Right renal pelvis (tissue), 4 donors: Measurements from ENCODE around the gene KRT77. TPM values are rescaled to one million over a fixed set of nuclear protein-coding genes. Genes with fewer than 3 reads are reported as not detected.

Source experiments
- polyA plus RNA-seq, 4 donors: library from polyadenylated mRNA; unstranded; fragments of 120-200 nt; gene quantifications; one replicate each; pipeline ENCODE4 v1.2.1, GENCODE V29; 2013; ENCODE audit not compliant: insufficient read length in 4 of 4

Gene KRT77
- polyA plus RNA-seq, 4 donors: not detected

Other genes with a start within 250 kb of the KRT77 start
- not detected for gene KRT6C, start 229.7 kb downstream of the KRT77 start, polyA plus RNA-seq
- under 1 TPM in 1 of 4 donors, not detected in 3; 0.10 TPM for gene KRT6A, start 210.3 kb downstream of the KRT77 start, polyA plus RNA-seq
- 1 to 10 TPM in 2 of 4 donors, under 1 TPM in 2; 0.28 to 1.9 (median 0.98) TPM for gene KRT5, start 183.1 kb downstream of the KRT77 start, polyA plus RNA-seq
- gene KRT71, start 150.4 kb downstream of the KRT77 start, polyA plus RNA-seq: not detected
- gene KRT74, start 129.7 kb downstream of the KRT77 start, polyA plus RNA-seq: not detected
- under 1 TPM in 1 of 4 donors, not detected in 3; 0.11 TPM for gene KRT72, start 102.1 kb downstream of the KRT77 start, polyA plus RNA-seq
- gene KRT73, start 85.0 kb downstream of the KRT77 start, polyA plus RNA-seq: not detected
- gene KRT2, start 51.3 kb downstream of the KRT77 start, polyA plus RNA-seq: not detected
- under 1 TPM; 0.07 to 0.43 (median 0.29) TPM for gene KRT1, start 23.1 kb downstream of the KRT77 start, polyA plus RNA-seq
- not detected for gene KRT76, start 73.8 kb upstream of the KRT77 start, polyA plus RNA-seq
- gene KRT3, start 92.6 kb upstream of the KRT77 start, polyA plus RNA-seq: not detected
- gene KRT4, start 110.6 kb upstream of the KRT77 start, polyA plus RNA-seq: under 1 TPM; 0.28 to 0.58 (median 0.34) TPM
- not detected for gene KRT79, start 130.8 kb upstream of the KRT77 start, polyA plus RNA-seq
- under 1 TPM in 1 of 4 donors, not detected in 3; 0.05 TPM for gene KRT78, start 145.5 kb upstream of the KRT77 start, polyA plus RNA-seq
- gene KRT8, start 201.6 kb upstream of the KRT77 start, polyA plus RNA-seq: 100 to 1,000 TPM; 195 to 265 (median 248) TPM
- 100 to 1,000 TPM; 138 to 208 (median 175) TPM for gene KRT18, start 245.6 kb upstream of the KRT77 start, polyA plus RNA-seq